AG09309 (cell line): Measurements from ENCODE around the gene SEMA4C.

Experiments used
- DNase-seq: peaks from one replicate; pipeline ENCODE4 v3.0.0-alpha.2; 2010; ENCODE audit warnings: low read depth
- H3K4me3 ChIP-seq: 2 replicates; pipeline ENCODE4 v1.5.1; 2011; ENCODE audit warnings: mild to moderate bottlenecking, low read depth, low read length, moderate library complexity; ENCODE audit not compliant: control insufficient read depth
- TF ChIP-seq, protein P1 (sequence below): IDR thresholded peaks from 2 replicates; pipeline ENCODE4 v1.5.1; 2011; ENCODE audit warnings: mild to moderate bottlenecking, low read depth, low read length, inconsistent platforms; ENCODE audit not compliant: insufficient read depth, control insufficient read depth; ENCODE audit errors: missing control alignments

SEMA4C gene

DNA sequence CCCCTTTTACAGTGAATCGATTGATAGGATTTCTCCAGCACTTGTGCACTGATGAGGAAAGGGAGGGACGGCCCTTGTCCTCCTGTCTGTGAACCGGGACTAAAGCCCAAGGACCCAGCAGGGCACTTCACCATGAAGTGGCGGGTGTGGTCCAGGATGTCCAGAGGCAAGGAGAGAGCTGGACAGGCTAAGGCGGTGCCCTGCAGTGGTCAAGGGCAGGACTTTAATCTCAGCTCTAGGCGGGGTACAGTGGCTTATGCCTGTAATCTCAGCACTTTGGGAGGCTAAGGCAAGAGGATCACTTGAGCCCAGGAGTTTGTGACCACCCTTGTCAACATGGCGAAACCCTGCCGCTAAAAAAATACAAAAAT lies 28.2 kb upstream of the SEMA4C start:
- TF ChIP-seq, protein P1, sequence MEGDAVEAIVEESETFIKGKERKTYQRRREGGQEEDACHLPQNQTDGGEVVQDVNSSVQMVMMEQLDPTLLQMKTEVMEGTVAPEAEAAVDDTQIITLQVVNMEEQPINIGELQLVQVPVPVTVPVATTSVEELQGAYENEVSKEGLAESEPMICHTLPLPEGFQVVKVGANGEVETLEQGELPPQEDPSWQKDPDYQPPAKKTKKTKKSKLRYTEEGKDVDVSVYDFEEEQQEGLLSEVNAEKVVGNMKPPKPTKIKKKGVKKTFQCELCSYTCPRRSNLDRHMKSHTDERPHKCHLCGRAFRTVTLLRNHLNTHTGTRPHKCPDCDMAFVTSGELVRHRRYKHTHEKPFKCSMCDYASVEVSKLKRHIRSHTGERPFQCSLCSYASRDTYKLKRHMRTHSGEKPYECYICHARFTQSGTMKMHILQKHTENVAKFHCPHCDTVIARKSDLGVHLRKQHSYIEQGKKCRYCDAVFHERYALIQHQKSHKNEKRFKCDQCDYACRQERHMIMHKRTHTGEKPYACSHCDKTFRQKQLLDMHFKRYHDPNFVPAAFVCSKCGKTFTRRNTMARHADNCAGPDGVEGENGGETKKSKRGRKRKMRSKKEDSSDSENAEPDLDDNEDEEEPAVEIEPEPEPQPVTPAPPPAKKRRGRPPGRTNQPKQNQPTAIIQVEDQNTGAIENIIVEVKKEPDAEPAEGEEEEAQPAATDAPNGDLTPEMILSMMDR: no peak
- H3K4me3 ChIP-seq: no peak overlapping the region
- no peak for DNase-seq

DNA sequence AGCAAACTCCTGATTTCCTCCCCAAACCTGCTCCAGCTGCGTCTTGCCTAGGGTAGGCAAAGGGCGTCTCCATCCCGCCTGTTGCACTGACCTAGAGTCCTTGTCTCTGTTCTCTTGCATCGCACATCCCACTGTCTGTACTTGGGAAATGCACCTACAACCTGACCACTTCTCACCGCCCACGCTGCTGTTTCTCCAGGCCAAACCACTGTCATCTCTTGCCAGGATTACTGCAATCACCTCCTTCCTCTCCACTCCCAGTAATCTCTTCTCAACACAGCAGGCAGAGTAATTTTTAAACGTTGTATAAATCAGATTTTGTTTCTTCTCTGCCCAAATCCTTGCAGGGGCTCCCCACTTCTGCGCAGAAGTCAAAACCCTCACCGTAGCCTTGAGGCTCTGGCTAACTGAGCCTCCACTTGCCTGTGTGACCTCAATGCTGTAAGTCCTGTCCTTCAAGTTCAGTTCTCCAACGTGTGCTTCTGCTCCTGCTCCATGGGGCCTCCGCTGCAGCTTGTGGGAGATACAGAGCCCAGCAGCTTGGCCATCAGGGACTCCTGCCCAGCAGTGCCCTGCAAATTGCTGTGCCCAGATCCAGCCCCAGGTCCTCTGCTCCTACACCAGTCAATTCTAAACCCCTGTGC lies 27.7 kb upstream of the SEMA4C start:
- TF ChIP-seq, protein P1: no peak
- no peak overlapping the region for H3K4me3 ChIP-seq
- no peak for DNase-seq

DNA sequence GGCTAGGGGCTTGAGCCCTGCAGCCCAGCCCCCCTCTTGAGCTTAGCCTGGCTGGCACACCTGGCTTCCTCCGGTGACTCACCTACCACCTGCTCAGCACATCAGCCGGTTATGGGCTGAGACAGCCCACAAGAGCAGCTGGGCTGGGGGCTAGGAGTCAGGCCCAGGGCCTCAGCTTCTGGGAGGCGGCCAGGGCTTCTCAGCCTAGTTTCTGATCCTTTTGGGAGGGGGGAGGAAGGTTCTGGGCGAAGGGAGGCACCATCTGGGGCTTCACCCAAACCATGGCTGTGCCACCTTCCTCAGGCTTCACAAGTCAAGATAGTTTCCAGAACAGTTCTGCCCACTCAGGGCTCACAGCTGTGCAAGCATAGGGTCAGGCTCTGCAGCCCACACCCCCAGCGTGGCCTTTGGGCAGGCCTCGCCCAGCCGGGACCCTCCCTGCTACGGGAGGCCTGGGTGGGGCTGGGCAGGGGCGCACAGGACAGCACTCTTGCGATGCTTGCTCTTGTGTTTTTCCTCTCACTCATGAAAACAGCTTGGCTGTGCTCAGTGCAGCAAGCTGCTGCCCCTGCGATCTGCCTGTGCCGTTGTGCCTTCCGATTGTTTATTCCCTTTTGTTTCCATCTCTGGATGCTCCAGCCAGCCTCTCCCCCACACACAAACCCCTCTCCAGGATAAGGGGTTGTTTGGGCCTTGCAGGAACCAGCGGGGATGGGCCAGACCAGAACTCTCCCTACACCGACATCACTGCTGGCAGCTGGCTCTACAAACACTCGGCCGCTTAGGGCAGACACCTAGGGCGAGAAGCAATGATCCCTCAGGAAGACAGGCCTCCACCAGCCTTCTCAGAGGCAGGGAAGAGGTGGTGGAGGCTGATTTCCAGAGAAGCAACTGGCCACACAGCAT lies 26.1 kb upstream of the SEMA4C start:
- TF ChIP-seq, protein P1: no peak
- no peak overlapping the region for H3K4me3 ChIP-seq
- no peak for DNase-seq

DNA sequence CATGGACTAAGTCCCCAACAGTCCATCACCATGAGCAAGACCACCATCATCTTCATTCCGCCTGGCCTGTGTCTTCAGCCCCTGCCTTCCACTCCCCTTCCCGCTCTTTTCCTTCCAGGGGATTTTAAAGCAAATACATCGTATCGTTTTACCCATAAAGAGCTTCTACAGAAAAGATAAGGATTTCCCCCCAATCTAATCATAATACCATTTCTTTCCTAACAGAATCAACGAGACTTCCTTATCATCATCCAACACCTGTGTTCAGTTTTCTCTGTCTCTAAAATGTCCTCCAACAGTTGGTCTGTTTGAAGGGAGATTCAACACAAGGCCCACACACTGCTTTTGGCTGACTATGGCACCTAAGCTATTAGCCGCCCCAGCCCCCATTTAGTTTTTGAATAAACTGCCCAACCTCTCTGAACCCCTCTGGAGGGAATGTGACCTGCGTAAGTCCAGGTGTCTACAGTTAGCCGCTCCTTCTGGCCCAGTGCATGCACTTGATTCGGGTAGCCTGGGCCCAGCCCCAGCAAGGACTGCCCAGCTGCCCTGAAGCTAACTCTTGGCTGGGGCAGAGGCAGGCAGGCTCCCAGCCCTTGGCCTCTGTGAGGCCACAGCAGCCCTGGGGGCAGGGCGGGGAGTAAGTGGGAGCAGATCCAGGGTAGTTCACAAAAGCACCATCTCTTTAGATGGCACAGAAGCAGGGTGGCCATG lies 25.3 kb upstream of the SEMA4C start:
- H3K4me3 ChIP-seq: no peak overlapping the region
- DNase-seq: no peak
- TF ChIP-seq, protein P1: no peak

DNA sequence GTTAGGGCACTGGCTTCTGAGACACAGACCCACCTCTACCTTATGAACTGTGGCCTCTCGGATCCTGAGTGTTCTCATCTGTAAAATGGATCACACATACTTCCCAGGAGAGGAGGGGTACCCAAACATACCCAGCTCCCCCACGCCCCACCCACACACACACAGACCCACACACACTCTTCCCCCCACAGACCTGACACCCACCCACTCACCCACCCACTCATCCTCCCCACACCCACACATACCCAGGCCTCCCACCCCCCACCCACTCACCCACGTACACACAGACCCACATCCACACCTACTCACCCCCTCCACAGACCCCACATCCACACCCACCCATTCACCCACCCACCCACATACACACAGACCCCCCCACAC lies 24.3 kb upstream of the SEMA4C start:
- DNase-seq: no peak
- no peak overlapping the region for H3K4me3 ChIP-seq

More for the DNA sequence above, 24.3 kb upstream of the SEMA4C start:
- TF ChIP-seq, protein P1: no peak
